A549 treated with Mapracorat at 1 μM for 4 hours (cell line): ENCODE measurements around the gene AP1S1. TPM values are rescaled to one million over a fixed set of nuclear protein-coding genes. Genes with fewer than 3 reads are reported as not detected.

Experiments used
- total RNA-seq: library from RNA; stranded (reverse); fragments of 200-300 nt; extraction: Qiagen RNA extraction; gene quantifications from 5 replicates; pipeline ENCODE4 v1.2.3, GENCODE V29; 2022

AP1S1 gene
- 143 to 165 TPM (median 150 TPM) in 5 replicates for total RNA-seq

DNA sequence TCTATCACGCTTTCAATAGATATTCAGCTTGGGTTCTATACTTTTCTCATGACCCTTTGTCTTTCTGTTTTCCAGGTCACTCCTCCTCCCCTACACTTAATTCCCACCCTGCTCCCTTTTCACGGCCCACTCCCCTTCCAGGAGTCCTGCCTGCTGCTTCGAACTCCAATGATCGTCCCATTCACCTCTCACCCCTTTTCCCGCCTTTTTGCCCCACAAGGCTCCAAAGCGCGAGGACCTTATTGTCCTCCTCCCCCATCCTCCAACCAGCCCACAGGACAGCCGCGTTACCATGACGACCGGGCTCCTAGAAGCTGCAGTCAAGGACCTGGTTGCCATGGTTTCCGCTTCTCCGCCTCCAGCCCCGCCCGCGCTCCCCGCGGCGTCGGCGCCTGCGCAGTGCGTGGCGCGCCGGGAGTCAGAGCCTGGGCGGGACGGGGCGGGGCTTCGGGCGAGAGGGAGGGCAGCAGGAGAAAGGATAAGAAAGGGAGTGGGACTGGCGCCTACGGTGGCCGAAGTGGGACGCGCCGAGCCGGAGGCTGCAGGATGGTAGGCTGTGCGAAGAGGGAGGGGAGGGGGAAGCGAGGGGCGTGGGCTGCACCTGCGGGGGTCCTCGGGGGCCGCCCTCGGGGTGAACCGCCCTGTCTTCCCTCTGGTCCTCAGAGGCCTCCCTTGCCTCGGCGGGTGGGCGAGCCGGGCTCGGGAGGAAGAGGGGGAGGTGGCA is at the start of gene AP1S1:
TSS of gene AP1S1 (plus strand) at position 508 of the 724 bp plus-strand sequence. CDS start at position 547, 39 bp downstream.

GRCh38 chr7:101126651-101127459 is 27.4 kb upstream of the AP1S1 start, which contains the start of gene SERPINE1:
TSS of gene SERPINE1 (plus strand) at chr7:101127104. CDS start at chr7:101128394, 1,290 bp downstream.

DNA sequence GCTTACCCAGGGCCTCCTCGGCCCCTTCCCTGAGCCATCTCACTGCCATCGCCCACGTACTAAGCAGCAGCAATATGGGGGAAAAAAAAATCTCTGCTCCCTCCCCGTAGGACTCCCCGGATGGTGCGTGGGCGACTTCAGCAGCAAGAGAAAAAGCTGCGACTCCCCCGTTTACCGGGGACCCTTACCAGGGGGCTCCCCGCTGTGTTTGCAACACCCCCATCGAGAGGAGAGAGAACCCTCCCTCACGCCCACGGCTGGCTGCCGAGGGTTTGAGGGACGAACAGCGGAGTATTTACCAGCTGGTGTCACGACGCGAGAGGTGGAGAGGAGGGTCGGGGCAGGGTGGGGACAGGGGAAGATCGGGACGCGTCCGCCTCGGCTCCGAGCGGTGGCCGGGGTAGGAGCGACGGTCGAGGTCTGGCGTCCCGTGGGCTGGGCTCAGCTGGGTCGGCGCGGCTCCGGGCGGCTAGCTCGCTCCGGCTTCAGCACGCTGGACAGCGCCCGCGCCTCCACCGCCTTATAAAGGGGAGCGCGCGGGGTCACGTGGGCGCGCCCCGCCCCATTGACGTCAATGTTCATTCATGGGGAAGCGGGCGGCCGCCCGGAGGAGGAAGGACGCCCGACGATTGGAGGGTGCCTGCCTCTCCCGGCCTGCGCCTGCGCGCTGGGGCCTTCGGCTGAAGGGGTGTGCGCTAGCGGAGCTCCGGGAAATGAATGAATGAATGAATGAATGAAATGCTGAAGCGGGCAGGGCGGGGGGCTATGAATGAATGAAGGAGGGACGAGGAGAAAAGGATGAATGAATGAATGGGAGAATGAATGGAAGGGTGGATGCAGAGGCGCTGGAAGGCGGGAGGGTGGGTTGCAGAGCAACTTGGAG is 11.0 kb downstream of the AP1S1 start, which contains the start of gene VGF:
TSS of gene VGF (minus strand) at position 495 of the 883 bp plus-strand sequence. CDS start 726 bp downstream, outside the sequence.

DNA sequence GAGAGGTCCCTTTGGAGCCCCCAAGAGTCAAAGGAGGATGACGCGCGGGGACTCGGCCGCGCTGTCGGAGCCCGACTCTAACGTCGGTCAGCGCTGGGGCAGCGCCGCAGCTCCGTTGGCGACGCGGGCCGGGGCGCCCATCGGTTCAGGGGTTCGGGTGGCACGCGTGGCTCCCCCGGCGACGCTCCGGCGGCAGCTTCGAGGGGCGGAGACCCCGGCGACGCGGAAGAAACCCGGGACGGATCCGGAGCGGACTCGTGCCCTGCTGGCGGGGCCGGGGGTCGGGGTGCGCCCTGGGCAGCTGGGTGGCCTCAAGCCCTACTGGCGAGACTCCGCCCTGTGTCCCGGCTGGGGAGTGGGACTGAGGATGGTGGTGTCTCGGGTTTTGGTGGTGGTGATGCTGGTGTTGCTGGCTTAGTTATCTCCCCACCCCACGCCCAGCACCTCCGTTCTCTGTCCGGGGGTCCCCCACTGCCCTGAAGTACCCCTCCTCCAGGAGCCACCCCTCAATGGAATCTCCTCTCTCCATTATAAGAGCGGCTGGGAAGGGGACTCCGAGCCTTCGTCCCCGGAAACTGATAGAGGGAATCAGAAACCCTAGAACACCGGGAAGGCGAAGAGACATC is 26.0 kb downstream of the AP1S1 start, which contains the start of gene NAT16:
TSS of gene NAT16 (minus strand) at position 164 of the 626 bp plus-strand sequence. CDS start 5,486 bp downstream, outside the sequence.

GRCh38 chr7:101200862-101201599 is 46.8 kb downstream of the AP1S1 start, which contains the start of gene MOGAT3:
TSS of gene MOGAT3 (minus strand) at chr7:101201036. CDS start at chr7:101200854, 182 bp downstream.

Other genes with a start within 250 kb of the AP1S1 start
- 15.0 to 24.4 TPM (median 20.8 TPM) in 5 replicates for gene MUC3A, start 204.9 kb upstream of the AP1S1 start, total RNA-seq
- 12.5 to 22.8 TPM (median 18.6 TPM) in 5 replicates for gene MUC12, start 184.9 kb upstream of the AP1S1 start, total RNA-seq
- gene MUC17, start 134.4 kb upstream of the AP1S1 start, total RNA-seq, result 0.01 to 0.03 TPM (median 0.01 TPM) in 5 replicates
- gene TRIM56, start 69.0 kb upstream of the AP1S1 start, total RNA-seq, result 10.5 to 17.1 TPM (median 13.2 TPM) in 5 replicates
- gene SERPINE1, start 27.4 kb upstream of the AP1S1 start, total RNA-seq, result 1,598 to 2,064 TPM (median 1,785 TPM) in 5 replicates
- 10.8 to 26.3 TPM (median 18.0 TPM) in 5 replicates for gene VGF, start 11.1 kb downstream of the AP1S1 start, total RNA-seq
- gene NAT16, start 25.8 kb downstream of the AP1S1 start, total RNA-seq, result 0.15 to 0.20 TPM (median 0.15 TPM) in 5 replicates
- gene MOGAT3, start 46.6 kb downstream of the AP1S1 start, total RNA-seq, result not detected in 5 replicates
- 66.9 to 85.1 TPM (median 83.1 TPM) in 5 replicates for gene PLOD3, start 63.1 kb downstream of the AP1S1 start, total RNA-seq
- gene ZNHIT1, start 63.7 kb downstream of the AP1S1 start, total RNA-seq, result 71.7 to 101 TPM (median 92.8 TPM) in 5 replicates
- gene CLDN15, start 83.3 kb downstream of the AP1S1 start, total RNA-seq, result 7.3 to 13.9 TPM (median 11.1 TPM) in 5 replicates
- 124 to 154 TPM (median 140 TPM) in 5 replicates for gene FIS1, start 90.6 kb downstream of the AP1S1 start, total RNA-seq
- gene IFT22, start 167.3 kb downstream of the AP1S1 start, total RNA-seq, result 51.3 to 56.0 TPM (median 53.1 TPM) in 5 replicates
- gene COL26A1, start 208.4 kb downstream of the AP1S1 start, total RNA-seq, result 0.32 to 0.78 TPM (median 0.51 TPM) in 5 replicates